Measurements from ENCODE around the gene NDUFB7. TPM values are rescaled to one million over a fixed set of nuclear protein-coding genes. Genes with fewer than 3 reads are reported as not detected.

The NDUFB7 gene
- total RNA-seq, 1 experiment from 2014 or later = 155 TPM

DNA sequence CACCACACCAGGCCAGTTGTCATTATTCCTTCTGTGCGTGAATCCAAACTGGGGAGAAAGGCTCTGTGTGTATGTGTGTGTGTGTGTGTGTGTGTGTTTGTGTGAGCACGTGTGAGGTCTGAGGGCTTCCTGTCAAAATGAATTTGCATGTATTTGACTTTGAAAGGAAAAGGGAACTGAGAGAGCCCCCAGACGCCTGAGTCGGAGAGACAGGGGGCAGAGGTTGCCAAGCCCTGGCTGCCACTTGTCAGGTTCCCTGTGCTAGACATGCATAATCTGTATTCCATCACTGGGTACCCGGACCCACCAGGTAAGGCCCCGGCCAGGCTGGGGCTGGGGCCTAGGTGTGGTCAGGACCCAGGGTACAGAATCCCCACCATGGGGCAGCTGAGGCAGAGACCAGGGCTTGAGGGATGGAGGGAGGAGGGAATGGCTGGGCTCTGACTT is 11.1 kb upstream of the NDUFB7 start, which contains the start of gene CLEC17A:
TSS of gene CLEC17A (plus strand) at position 191 of the 447 bp plus-strand sequence. CDS start at position 268, 77 bp downstream.
- Histone ChIP-seq H2BK15ac (ENCODE audit: low read depth, low read length) (no peak within 1 kb of the TSS), H2BK120ac (ENCODE audit: low read depth, low read length, poor library complexity, severe bottlenecking) (no peak within 1 kb of the TSS), H3K27me3 (ENCODE audit: insufficient read depth, low read length) (no peaks in the 10 kb centered on the region), H4K20me1 (ENCODE audit: control insufficient read depth, insufficient read depth, insufficient read length) (no peaks in the 10 kb centered on the region), H3K9ac (ENCODE audit: extremely low read depth, insufficient read length, low read length) (no peak within 1 kb of the TSS), H2BK5ac (ENCODE audit: insufficient read length, low read length) (no peak within 1 kb of the TSS), H3K4me2 (ENCODE audit: insufficient read depth, insufficient read length, low read length) (no peak within 1 kb of the TSS), H3K4ac (ENCODE audit: low read depth, low read length) (no peak within 1 kb of the TSS), H3K56ac (ENCODE audit: insufficient read length, low read depth, low read length) (no peak within 1 kb of the TSS), H3K27ac (ENCODE audit: insufficient read length, low read depth, low read length) (no peak within 1 kb of the TSS), H2BK20ac (ENCODE audit: low read depth, low read length, poor library complexity, severe bottlenecking) (no peak within 1 kb of the TSS), H4K5ac (ENCODE audit: insufficient read length, low read depth, low read length) (no peak within 1 kb of the TSS), H3K79me2 (ENCODE audit: insufficient read depth, low read length) (no peaks in the 10 kb centered on the region), H2AFZ (ENCODE audit: low read length) (no peak within 1 kb of the TSS), H3T11ph (ENCODE audit: low read length) (no peak within 1 kb of the TSS), H3K18ac (ENCODE audit: insufficient read length, low read depth, low read length) (no peak within 1 kb of the TSS), H3K4me1 (ENCODE audit: insufficient read depth, low read length) (no peaks in the 10 kb centered on the region), H3K23me2 (ENCODE audit: insufficient read length, low read depth, low read length, poor library complexity, severe bottlenecking) (no peaks in the 10 kb centered on the region), H3K9me3 (ENCODE audit: control insufficient read depth, low read depth, low read length) (no peaks in the 10 kb centered on the region), H4K8ac (replicated peaks; ENCODE audit: insufficient read length, low read depth, low read length) (no peak within 1 kb of the TSS), H3K23ac (ENCODE audit: insufficient read length, low read depth, low read length) (no peak within 1 kb of the TSS), H3K79me1 (ENCODE audit: insufficient read depth, low read depth, low read length, poor library complexity, severe bottlenecking) (no peaks in the 10 kb centered on the region), H4K91ac (ENCODE audit: insufficient read length, low read depth, low read length) (no peak within 1 kb of the TSS), H2BK12ac (ENCODE audit: insufficient read length, low read depth, low read length) (no peak within 1 kb of the TSS), H2AK5ac (ENCODE audit: insufficient read length, low read length) (no peak within 1 kb of the TSS), H3K14ac (ENCODE audit: insufficient read depth, low read length) (no peak within 1 kb of the TSS)
- peaks cover under 1% of the 10 kb centered on the region for H3K27me3 Mint-ChIP-seq (ENCODE audit: low read depth)
- no peak for DNase-seq
- no CpG with 5 or more reads among the region's 6 CpGs for WGBS (ENCODE audit: extremely low coverage, insufficient read length, low lambda C conversion rate)
- H3K36me3 Mint-ChIP-seq (ENCODE audit: insufficient read depth in 1 of 3, low read depth in 3 of 3) = no peaks in the 10 kb centered on the region
- no peak within 1 kb of the TSS; a peak in 1 of 5 replicates for H3K4me3 Mint-ChIP-seq
- TF ChIP-seq, protein P1, sequence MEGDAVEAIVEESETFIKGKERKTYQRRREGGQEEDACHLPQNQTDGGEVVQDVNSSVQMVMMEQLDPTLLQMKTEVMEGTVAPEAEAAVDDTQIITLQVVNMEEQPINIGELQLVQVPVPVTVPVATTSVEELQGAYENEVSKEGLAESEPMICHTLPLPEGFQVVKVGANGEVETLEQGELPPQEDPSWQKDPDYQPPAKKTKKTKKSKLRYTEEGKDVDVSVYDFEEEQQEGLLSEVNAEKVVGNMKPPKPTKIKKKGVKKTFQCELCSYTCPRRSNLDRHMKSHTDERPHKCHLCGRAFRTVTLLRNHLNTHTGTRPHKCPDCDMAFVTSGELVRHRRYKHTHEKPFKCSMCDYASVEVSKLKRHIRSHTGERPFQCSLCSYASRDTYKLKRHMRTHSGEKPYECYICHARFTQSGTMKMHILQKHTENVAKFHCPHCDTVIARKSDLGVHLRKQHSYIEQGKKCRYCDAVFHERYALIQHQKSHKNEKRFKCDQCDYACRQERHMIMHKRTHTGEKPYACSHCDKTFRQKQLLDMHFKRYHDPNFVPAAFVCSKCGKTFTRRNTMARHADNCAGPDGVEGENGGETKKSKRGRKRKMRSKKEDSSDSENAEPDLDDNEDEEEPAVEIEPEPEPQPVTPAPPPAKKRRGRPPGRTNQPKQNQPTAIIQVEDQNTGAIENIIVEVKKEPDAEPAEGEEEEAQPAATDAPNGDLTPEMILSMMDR (conservative IDR thresholded peaks at IDR 0.05) = no peak
- no peaks in the 10 kb centered on the region for H3K4me1 Mint-ChIP-seq
- H3K9me3 Mint-ChIP-seq = peaks cover 0 to 55% of the 10 kb centered on the region in 2 experiments; a peak in 3 of 5 replicates
- no peak within 1 kb of the TSS; a peak in 1 of 7 replicates for H3K27ac Mint-ChIP-seq
